Measurements from ENCODE around the gene RHEB. TPM values are rescaled to one million over a fixed set of nuclear protein-coding genes. Genes with fewer than 3 reads are reported as not detected.

RHEB gene
- total RNA-seq, 1 donor from 2014 or later, result 225 TPM

DNA sequence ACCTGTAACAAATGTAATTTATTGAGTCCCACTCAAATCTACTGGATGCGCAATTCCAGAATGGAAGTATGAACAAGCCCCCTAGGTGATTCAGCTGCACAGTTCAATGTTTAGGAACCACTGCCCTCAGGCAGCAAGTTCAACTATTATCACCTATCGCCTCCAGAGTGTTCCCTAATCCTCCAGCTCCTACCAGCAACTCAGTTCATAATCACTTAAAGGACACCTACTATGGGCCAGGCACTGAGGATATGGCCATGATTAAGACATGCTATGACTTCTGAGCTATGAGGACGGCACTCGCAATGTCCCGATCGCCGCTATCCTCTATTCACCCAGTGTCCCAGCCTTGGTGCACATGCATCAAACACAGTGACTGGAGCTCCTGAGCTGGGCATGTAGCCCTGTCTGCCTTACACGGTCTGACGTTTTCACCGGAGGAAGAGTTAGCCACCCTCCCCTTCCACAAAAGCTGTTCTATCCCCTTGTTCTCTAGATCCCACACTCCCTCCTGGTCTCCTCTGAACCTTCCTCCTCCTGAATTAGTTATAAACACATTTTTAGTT is 22.3 kb downstream of the RHEB start:
- H3K4me2 ChIP-seq, result no peak overlapping the region
- no peak overlapping the region for H3K4me3 ChIP-seq
- no peak overlapping the region for H3K9ac ChIP-seq
- H3K27ac Mint-ChIP-seq, result no peak overlapping the region
- TF ChIP-seq, protein P1, sequence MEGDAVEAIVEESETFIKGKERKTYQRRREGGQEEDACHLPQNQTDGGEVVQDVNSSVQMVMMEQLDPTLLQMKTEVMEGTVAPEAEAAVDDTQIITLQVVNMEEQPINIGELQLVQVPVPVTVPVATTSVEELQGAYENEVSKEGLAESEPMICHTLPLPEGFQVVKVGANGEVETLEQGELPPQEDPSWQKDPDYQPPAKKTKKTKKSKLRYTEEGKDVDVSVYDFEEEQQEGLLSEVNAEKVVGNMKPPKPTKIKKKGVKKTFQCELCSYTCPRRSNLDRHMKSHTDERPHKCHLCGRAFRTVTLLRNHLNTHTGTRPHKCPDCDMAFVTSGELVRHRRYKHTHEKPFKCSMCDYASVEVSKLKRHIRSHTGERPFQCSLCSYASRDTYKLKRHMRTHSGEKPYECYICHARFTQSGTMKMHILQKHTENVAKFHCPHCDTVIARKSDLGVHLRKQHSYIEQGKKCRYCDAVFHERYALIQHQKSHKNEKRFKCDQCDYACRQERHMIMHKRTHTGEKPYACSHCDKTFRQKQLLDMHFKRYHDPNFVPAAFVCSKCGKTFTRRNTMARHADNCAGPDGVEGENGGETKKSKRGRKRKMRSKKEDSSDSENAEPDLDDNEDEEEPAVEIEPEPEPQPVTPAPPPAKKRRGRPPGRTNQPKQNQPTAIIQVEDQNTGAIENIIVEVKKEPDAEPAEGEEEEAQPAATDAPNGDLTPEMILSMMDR (IDR thresholded peaks at IDR 0.05), result no peak
- TF ChIP-seq EZH2 (IDR thresholded peaks at IDR 0.05) (no peak), EZH2phosphoT487 (IDR thresholded peaks at IDR 0.05) (no peak)
- H3K4me1 ChIP-seq, result peaks cover 26% of the 10 kb centered on the region
- no peaks in the 10 kb centered on the region for H3K27me3 ChIP-seq
- H2AFZ ChIP-seq (replicated peaks), result no peak overlapping the region
- peaks cover 26% of the 10 kb centered on the region for H3K4me1 Mint-ChIP-seq
- peaks cover 99% of the 10 kb centered on the region for H3K79me2 ChIP-seq (ENCODE audit: low read depth)
- H3K9me3 Mint-ChIP-seq, result peaks cover 23% of the 10 kb centered on the region
- H3K27me3 Mint-ChIP-seq (ENCODE audit: insufficient read depth, low read depth), result peaks cover 2% of the 10 kb centered on the region
- H3K9me3 ChIP-seq (ENCODE audit: low read depth), result no peaks in the 10 kb centered on the region
- H3F3A ChIP-seq (ENCODE audit: low read depth), result peaks cover 19% of the 10 kb centered on the region
- H4K20me1 ChIP-seq (ENCODE audit: low read depth), result peaks cover 87% of the 10 kb centered on the region
- no peak overlapping the region for H3K4me3 Mint-ChIP-seq
- no peaks in the 10 kb centered on the region for H3K36me3 ChIP-seq
- no peak for DNase-seq (ENCODE audit: low spot score)
- peaks cover 42% of the 10 kb centered on the region for H3K36me3 Mint-ChIP-seq
- no peak overlapping the region for H3K27ac ChIP-seq

DNA sequence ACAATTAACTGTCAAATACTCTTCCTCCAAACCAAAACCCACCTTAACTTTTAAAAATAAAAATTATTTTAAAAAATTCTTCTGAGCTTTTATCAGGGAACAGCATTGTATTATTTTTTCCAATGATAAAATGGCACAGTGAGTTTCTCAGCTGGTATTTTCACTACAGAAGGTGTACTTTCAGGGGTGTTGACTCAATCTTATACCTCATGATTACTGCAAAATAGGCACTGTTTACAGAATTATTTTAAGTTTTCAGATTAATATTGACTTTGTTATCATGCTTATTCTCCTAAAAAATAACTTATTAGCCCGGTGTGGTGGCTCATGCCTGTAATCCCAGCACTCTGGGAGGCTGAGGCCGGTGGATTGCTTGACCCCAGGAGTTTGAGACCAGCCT is 24.3 kb downstream of the RHEB start:
- Histone ChIP-seq H3K9ac (no peak overlapping the region), H3K27ac (no peak overlapping the region), H3K36me3 (no peaks in the 10 kb centered on the region), H3K79me2 (ENCODE audit: low read depth) (peaks cover 97% of the 10 kb centered on the region), H3K9me3 (ENCODE audit: low read depth) (no peaks in the 10 kb centered on the region), H3F3A (ENCODE audit: low read depth) (peaks cover 32% of the 10 kb centered on the region), H2AFZ (replicated peaks) (no peak overlapping the region), H3K27me3 (no peaks in the 10 kb centered on the region), H3K4me2 (no peak overlapping the region), H4K20me1 (ENCODE audit: low read depth) (peaks cover 86% of the 10 kb centered on the region), H3K4me3 (no peak overlapping the region), H3K4me1 (peaks cover 35% of the 10 kb centered on the region)
- TF ChIP-seq EZH2phosphoT487 (IDR thresholded peaks at IDR 0.05), result no peak
- TF ChIP-seq, protein P1 (IDR thresholded peaks at IDR 0.05), result no peak
- TF ChIP-seq EZH2 (IDR thresholded peaks at IDR 0.05), result no peak
- Mint-ChIP-seq H3K27ac (no peak overlapping the region), H3K4me1 (peaks cover 28% of the 10 kb centered on the region), H3K9me3 (peaks cover 10% of the 10 kb centered on the region), H3K36me3 (peaks cover 30% of the 10 kb centered on the region), H3K4me3 (no peak overlapping the region), H3K27me3 (ENCODE audit: insufficient read depth, low read depth) (peaks cover 2% of the 10 kb centered on the region)
- DNase-seq (ENCODE audit: low spot score), result no peak

DNA sequence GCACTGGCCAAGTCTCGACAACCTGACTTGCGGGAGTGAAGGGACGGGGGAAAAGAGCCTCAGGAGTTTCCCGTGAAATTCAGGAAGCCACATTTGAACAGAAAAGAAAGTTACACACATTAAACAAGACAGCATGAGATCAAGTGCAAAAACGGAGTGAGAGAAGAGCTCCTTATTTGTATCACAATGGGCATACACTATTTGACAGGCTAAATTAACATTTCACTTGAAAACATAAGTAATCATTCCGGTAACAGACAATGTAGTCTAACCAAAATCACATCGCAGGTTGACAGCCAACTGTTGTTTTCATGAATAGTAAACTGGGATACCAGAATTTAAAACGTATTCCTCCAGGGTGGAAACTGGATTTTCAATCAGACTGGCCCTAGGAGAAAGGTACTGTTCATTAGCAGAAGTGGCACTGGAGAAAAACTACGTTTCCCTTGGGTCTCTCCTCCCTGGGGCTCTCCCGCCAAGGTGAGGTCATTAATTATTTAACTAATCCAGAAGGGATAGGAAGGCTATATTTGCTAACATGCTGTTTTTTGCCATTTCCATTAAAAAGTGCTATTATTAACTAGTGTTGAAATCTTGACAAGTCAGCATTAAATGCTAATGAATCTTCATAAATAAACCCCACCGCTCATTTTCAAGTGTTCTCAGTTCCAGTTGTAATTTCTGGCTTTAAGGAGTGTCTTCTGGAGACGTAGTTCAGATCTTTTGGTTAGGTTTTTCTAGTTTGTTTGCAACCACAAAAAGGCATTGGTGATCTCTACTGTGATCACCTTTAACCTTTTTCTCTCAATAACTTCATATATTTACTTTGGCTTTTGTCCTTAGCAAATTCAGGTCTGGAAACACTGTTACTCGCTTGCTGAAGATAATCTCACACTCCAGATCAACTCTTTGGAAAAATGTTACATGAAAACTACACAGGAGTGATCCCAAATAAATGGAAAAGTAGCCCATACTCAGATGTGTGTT is 25.1 kb downstream of the RHEB start:
- H3K4me1 ChIP-seq, result peaks cover 38% of the 10 kb centered on the region
- H3K27ac ChIP-seq, result no peak overlapping the region
- Mint-ChIP-seq H3K9me3 (peaks cover 5% of the 10 kb centered on the region), H3K4me3 (no peak overlapping the region), H3K36me3 (peaks cover 26% of the 10 kb centered on the region), H3K27me3 (ENCODE audit: insufficient read depth, low read depth) (peaks cover 2% of the 10 kb centered on the region), H3K4me1 (peaks cover 30% of the 10 kb centered on the region), H3K27ac (peak overlapping the region; percentile 79)
- TF ChIP-seq, protein P1 (IDR thresholded peaks at IDR 0.05), result no peak
- TF ChIP-seq EZH2phosphoT487 (IDR thresholded peaks at IDR 0.05), result no peak
- TF ChIP-seq EZH2 (IDR thresholded peaks at IDR 0.05), result no peak
- H2AFZ ChIP-seq (replicated peaks), result no peak overlapping the region
- H3K4me2 ChIP-seq, result peak overlapping the region; percentile 27
- no peak for DNase-seq (ENCODE audit: low spot score)
- no peak overlapping the region for H3K9ac ChIP-seq
- no peaks in the 10 kb centered on the region for H3K9me3 ChIP-seq (ENCODE audit: low read depth)
- H3K79me2 ChIP-seq (ENCODE audit: low read depth), result peaks cover 94% of the 10 kb centered on the region
- H4K20me1 ChIP-seq (ENCODE audit: low read depth), result peaks cover 87% of the 10 kb centered on the region
- H3F3A ChIP-seq (ENCODE audit: low read depth), result peaks cover 32% of the 10 kb centered on the region
- no peaks in the 10 kb centered on the region for H3K36me3 ChIP-seq
- no peak overlapping the region for H3K4me3 ChIP-seq
- H3K27me3 ChIP-seq, result no peaks in the 10 kb centered on the region
